DOHH2 (cell line): ENCODE measurements around the gene NABP1.

ENCODE experiments used
- EZH2phosphoT487 ChIP-seq: fragments of 200-600 bp; sonication (generic); IDR thresholded peaks from 2 replicates; pipeline ENCODE4 v1.6.1; 2017; ENCODE audit warnings: borderline replicate concordance, mild to moderate bottlenecking, antibody characterized with exemption, low read length, moderate library complexity, mixed read lengths
- TF ChIP-seq, protein P1 (sequence below): fragments of 200-600 bp; sonication (generic); IDR thresholded peaks from one replicate; pipeline ENCODE4 v1.5.1; 2014; ENCODE audit warnings: antibody characterized with exemption, mild to moderate bottlenecking, low read depth, low read length; ENCODE audit not compliant: poor library complexity, severe bottlenecking

DNA sequence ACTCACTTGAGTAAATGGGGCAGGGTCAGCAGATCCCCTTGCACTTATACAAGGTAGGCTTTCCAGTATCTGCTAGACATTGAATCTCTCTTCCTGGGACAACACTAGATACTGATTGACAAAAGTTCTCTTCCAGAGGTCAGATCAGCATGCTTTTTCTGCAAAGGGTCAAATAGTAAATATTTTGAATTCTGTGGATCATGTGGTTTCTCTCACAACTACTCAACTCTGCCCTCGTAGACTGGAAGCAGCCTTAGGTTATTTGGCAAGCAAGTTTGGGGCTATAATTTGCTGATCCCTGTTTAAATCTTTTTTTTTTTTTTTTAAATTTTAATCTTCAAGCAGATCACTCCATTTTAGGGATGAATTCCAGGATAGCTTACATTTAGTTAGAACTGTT lies 17.4 kb upstream of the NABP1 start:
- TF ChIP-seq, protein P1, sequence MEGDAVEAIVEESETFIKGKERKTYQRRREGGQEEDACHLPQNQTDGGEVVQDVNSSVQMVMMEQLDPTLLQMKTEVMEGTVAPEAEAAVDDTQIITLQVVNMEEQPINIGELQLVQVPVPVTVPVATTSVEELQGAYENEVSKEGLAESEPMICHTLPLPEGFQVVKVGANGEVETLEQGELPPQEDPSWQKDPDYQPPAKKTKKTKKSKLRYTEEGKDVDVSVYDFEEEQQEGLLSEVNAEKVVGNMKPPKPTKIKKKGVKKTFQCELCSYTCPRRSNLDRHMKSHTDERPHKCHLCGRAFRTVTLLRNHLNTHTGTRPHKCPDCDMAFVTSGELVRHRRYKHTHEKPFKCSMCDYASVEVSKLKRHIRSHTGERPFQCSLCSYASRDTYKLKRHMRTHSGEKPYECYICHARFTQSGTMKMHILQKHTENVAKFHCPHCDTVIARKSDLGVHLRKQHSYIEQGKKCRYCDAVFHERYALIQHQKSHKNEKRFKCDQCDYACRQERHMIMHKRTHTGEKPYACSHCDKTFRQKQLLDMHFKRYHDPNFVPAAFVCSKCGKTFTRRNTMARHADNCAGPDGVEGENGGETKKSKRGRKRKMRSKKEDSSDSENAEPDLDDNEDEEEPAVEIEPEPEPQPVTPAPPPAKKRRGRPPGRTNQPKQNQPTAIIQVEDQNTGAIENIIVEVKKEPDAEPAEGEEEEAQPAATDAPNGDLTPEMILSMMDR = no peak
- TF ChIP-seq EZH2phosphoT487 = no peak
